RWPE2 (cell line): ENCODE data around the gene CBLC.
"Not testable (repeated sequence)": the region's sequence is repeated elsewhere in the genome, so short reads cannot be mapped to it uniquely, and the experiment has no call there.

Experiments
- ATAC-seq: fragments of 200-7000 bp; cut with Tn5 transposase; 3 replicates; pipeline ENCODE4 v1.9.1; 2021; ENCODE audit warnings: low read depth
- DNase-seq: peaks from one replicate; pipeline ENCODE4 v3.0.0-alpha.2; 2020; ENCODE audit warnings: low spot score
- H3K27ac ChIP-seq: fragments of 450-650 bp; 2 replicates; pipeline ENCODE4 v1.5.1; 2017; ENCODE audit warnings: mild to moderate bottlenecking; ENCODE audit not compliant: poor library complexity, severe bottlenecking
- H3K27me3 ChIP-seq: fragments of 250-450 bp; sonication (Bioruptor Pico); 2 replicates; pipeline ENCODE4 v1.5.1; 2021; ENCODE audit warnings: mild to moderate bottlenecking, moderate library complexity; ENCODE audit not compliant: insufficient read depth, poor library complexity, severe bottlenecking
- H3K36me3 ChIP-seq: fragments of 250-450 bp; sonication (Bioruptor Pico); 2 replicates; pipeline ENCODE4 v1.5.1; 2020; ENCODE audit warnings: low read depth, mild to moderate bottlenecking, moderate library complexity
- H3K4me1 ChIP-seq: fragments of 250-450 bp; sonication (Bioruptor Pico); 2 replicates; pipeline ENCODE4 v1.5.1; 2021; ENCODE audit warnings: mild to moderate bottlenecking, moderate library complexity; ENCODE audit not compliant: insufficient read depth, poor library complexity, severe bottlenecking
- H3K4me3 ChIP-seq: fragments of 250-450 bp; sonication (Bioruptor Pico); 2 replicates; pipeline ENCODE4 v1.5.1; 2021; ENCODE audit warnings: mild to moderate bottlenecking, moderate library complexity; ENCODE audit not compliant: severe bottlenecking
- H3K9me3 ChIP-seq: fragments of 250-450 bp; sonication (Bioruptor Pico); 2 replicates; pipeline ENCODE4 v1.5.1; 2021; ENCODE audit warnings: mild to moderate bottlenecking, moderate library complexity; ENCODE audit not compliant: severe bottlenecking
- CTCF ChIP-seq: fragments of 450-650 bp; IDR thresholded peaks from one replicate; pipeline ENCODE4 v1.5.1; 2017; ENCODE audit warnings: mild to moderate bottlenecking, moderate library complexity; ENCODE audit not compliant: poor library complexity, severe bottlenecking

CBLC gene

GRCh38 chr19:44824761-44825160 lies 47.1 kb downstream of the CBLC start:
- Histone ChIP-seq H3K9me3 (no peaks in the 10 kb centered on the region), H3K27ac (no peak overlapping the region), H3K36me3 (no peaks in the 10 kb centered on the region), H3K4me3 (no peak overlapping the region), H3K4me1 (no peaks in the 10 kb centered on the region), H3K27me3 (no peaks in the 10 kb centered on the region)
- no peak for TF ChIP-seq CTCF
- ATAC-seq = no peak
- no peak for DNase-seq

- not testable (repeated sequence) for DNase-seq, H3K27ac ChIP-seq, ATAC-seq, H3K9me3 ChIP-seq, H3K27me3 ChIP-seq, H3K36me3 ChIP-seq, H3K4me1 ChIP-seq, H3K4me3 ChIP-seq
Observed at GRCh38 chr19:44832875-44833274, 55.2 kb downstream of the CBLC start.

GRCh38 chr19:44834399-44834798 lies 56.7 kb downstream of the CBLC start:
- H3K27ac ChIP-seq, DNase-seq, H3K27me3 ChIP-seq, ATAC-seq, H3K36me3 ChIP-seq, H3K4me1 ChIP-seq, H3K4me3 ChIP-seq, H3K9me3 ChIP-seq: not testable (repeated sequence)

- Histone ChIP-seq H3K27me3 (no peaks in the 10 kb centered on the region), H3K9me3 (no peaks in the 10 kb centered on the region), H3K36me3 (no peaks in the 10 kb centered on the region), H3K27ac (no peak overlapping the region), H3K4me1 (no peaks in the 10 kb centered on the region), H3K4me3 (no peak overlapping the region)
- DNase-seq (no peak), ATAC-seq (no peak)
- TF ChIP-seq CTCF = no peak
Observed at GRCh38 chr19:44839276-44839675, 61.6 kb downstream of the CBLC start.

GRCh38 chr19:44840811-44841210 lies 63.1 kb downstream of the CBLC start:
- H3K36me3 ChIP-seq = no peaks in the 10 kb centered on the region
- DNase-seq (no peak), ATAC-seq (no peak)
- H3K27ac ChIP-seq = no peak overlapping the region
- no peaks in the 10 kb centered on the region for H3K27me3 ChIP-seq
- no peaks in the 10 kb centered on the region for H3K4me1 ChIP-seq
- no peaks in the 10 kb centered on the region for H3K9me3 ChIP-seq
- H3K4me3 ChIP-seq = no peak overlapping the region
- no peak for TF ChIP-seq CTCF

- Histone ChIP-seq H3K27me3 (no peaks in the 10 kb centered on the region), H3K27ac (no peak overlapping the region), H3K4me3 (no peak overlapping the region), H3K36me3 (no peaks in the 10 kb centered on the region), H3K9me3 (no peaks in the 10 kb centered on the region), H3K4me1 (no peaks in the 10 kb centered on the region)
- TF ChIP-seq CTCF = no peak
- ATAC-seq (no peak), DNase-seq (no peak)
Observed at GRCh38 chr19:44841231-44841630, 63.5 kb downstream of the CBLC start.
